HL-60/S4 (cell line): Measurements from ENCODE around the gene ZMYND8.

Experiments
- in situ Hi-C: fragments of 300-500 bp; cut with MboI; formaldehyde crosslinking; loops from 2 replicates; pipeline ENCODE4 v1.14.3; 2022; ENCODE audit warnings: low sequenced_read_pairs

Gene ZMYND8

GRCh38 chr20:47233333-47234188 lies 122.9 kb downstream of the ZMYND8 start:
- in situ Hi-C loops, result no loop called here

GRCh38 chr20:47232518-47232917 lies 124.0 kb downstream of the ZMYND8 start:
- in situ Hi-C loops, result no loop called here

GRCh38 chr20:47231382-47232039 lies 125.0 kb downstream of the ZMYND8 start:
- in situ Hi-C loops, result no loop called here

GRCh38 chr20:47230811-47231256 lies 125.7 kb downstream of the ZMYND8 start:
- in situ Hi-C loops, result no loop called here

GRCh38 chr20:47228654-47229053 lies 127.8 kb downstream of the ZMYND8 start:
- in situ Hi-C loops, result no loop called here

- in situ Hi-C loops, result no loop called here
These were observed 128.9 kb downstream of the ZMYND8 start for GRCh38 chr20:47227576-47227975.

GRCh38 chr20:47227119-47227518 lies 129.4 kb downstream of the ZMYND8 start:
- in situ Hi-C loops, result no loop called here

GRCh38 chr20:47225458-47225857 lies 131.0 kb downstream of the ZMYND8 start:
- in situ Hi-C loops, result no loop called here

GRCh38 chr20:47224857-47225256 lies 131.6 kb downstream of the ZMYND8 start:
- in situ Hi-C loops, result loop anchor here (25.0 kb wide), 2 partner anchors 412 to 1387 kb away; no protein-coding TSS in a partner anchor

GRCh38 chr20:47224300-47224791 lies 132.2 kb downstream of the ZMYND8 start:
- in situ Hi-C loops, result loop anchor here (25.0 kb wide), 2 partner anchors 413 to 1388 kb away; no protein-coding TSS in a partner anchor

GRCh38 chr20:47223896-47224295 lies 132.6 kb downstream of the ZMYND8 start:
- in situ Hi-C loops, result loop anchor here (25.0 kb wide), 2 partner anchors 413 to 1388 kb away; no protein-coding TSS in a partner anchor

GRCh38 chr20:47222468-47223119 lies 133.9 kb downstream of the ZMYND8 start:
- in situ Hi-C loops, result loop anchor here (25.0 kb wide), 2 partner anchors 415 to 1390 kb away; no protein-coding TSS in a partner anchor

- in situ Hi-C loops, result loop anchor here (25.0 kb wide), 2 partner anchors 416 to 1391 kb away; no protein-coding TSS in a partner anchor
These were observed 135.4 kb downstream of the ZMYND8 start for GRCh38 chr20:47221036-47221625.

GRCh38 chr20:47220161-47220582 lies 136.3 kb downstream of the ZMYND8 start:
- in situ Hi-C loops, result loop anchor here (25.0 kb wide), 2 partner anchors 417 to 1392 kb away; no protein-coding TSS in a partner anchor

GRCh38 chr20:47217482-47218446 lies 138.7 kb downstream of the ZMYND8 start:
- in situ Hi-C loops, result loop anchor here (25.0 kb wide), 2 partner anchors 420 to 1395 kb away; no protein-coding TSS in a partner anchor

- in situ Hi-C loops, result loop anchor here (25.0 kb wide), 2 partner anchors 420 to 1395 kb away; no protein-coding TSS in a partner anchor
These were observed 139.6 kb downstream of the ZMYND8 start for GRCh38 chr20:47216819-47217410.

GRCh38 chr20:47215653-47216397 lies 140.7 kb downstream of the ZMYND8 start:
- in situ Hi-C loops, result loop anchor here (25.0 kb wide), 2 partner anchors 421 to 1396 kb away; no protein-coding TSS in a partner anchor

GRCh38 chr20:47213966-47214365 lies 142.5 kb downstream of the ZMYND8 start:
- in situ Hi-C loops, result loop anchor here (25.0 kb wide), 2 partner anchors 423 to 1398 kb away; no protein-coding TSS in a partner anchor
